ENCODE results near the gene GCA.

The GCA gene

DNA sequence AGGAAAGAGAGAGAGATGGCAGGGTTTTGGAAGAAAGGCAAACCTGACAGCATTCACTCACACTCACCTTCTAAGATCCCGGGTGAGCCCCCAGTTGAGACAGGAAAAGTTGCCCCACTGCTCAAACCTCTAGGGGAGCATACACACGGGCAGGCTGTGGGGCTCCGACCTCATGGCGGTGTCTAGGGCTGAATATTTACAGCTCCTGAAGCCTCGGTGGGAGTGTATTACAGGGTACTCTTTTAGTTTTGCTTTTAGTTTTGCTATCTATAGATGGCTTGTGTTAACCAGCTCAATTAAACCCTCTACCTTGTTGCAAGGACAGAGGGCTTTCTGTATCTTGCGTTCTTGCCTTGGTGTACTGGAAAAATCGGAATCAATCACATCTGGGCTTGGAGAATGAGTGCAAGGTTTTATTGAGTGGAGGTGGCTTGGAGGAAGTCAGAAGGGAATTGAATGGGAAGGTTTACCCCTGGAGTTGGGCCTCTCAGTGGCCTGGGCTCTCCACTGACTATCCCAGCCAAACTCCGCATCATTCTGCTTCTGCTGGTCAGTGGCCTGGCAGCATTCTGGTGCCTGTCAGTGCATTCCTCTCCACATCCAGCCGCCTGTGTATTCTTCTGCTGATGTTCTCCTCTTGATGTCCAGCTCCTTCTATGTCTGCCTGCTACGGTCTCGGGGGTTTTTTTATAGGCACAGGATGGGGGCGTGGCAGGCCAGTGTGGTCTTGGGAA lies 15.3 kb upstream of the GCA start:
- DNase-seq (ENCODE audit: low spot score): no peak

DNA sequence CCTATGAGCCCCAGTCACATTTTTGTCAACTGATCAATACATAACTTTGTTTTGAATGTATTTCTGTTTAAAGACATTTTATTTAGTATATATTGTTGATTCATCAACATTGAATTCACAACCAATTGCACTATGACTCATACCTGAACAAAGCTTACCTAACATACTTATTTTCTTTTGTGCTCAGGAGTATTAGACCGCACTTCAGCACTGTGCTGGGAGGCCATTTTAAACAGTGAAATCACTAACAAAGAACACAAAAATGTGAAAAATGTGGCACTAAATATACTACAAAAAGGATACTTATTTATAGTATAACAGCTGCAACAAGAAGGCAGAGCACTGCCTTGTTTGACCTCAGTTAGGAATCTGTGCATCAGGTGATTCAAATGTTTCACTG lies 13.1 kb upstream of the GCA start:
- no peak for DNase-seq (ENCODE audit: low spot score)

DNA sequence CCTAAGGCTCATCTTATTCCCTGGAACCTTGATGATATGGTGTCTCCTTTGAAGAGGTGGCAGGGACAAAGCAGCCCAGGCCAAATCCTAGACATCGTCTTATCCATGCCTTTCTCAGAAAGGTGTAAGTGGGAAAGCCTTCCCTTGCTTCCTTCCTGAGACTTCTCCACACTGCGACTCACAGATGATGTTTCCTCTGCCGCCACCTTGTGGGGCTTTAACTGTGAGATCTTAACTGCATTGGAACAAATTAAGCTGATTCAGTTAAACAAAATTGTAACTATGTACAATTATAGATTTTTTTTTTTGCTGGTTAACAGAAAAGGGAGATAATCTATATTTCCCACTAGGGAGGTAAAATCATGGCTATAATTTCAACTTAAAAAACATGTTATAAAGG lies 10.0 kb upstream of the GCA start:
- peak; percentile 63 for DNase-seq (ENCODE audit: low spot score)

GRCh38 chr2:162337868-162338267 lies 6.1 kb upstream of the GCA start:
- no peak for DNase-seq (ENCODE audit: low spot score)

DNA sequence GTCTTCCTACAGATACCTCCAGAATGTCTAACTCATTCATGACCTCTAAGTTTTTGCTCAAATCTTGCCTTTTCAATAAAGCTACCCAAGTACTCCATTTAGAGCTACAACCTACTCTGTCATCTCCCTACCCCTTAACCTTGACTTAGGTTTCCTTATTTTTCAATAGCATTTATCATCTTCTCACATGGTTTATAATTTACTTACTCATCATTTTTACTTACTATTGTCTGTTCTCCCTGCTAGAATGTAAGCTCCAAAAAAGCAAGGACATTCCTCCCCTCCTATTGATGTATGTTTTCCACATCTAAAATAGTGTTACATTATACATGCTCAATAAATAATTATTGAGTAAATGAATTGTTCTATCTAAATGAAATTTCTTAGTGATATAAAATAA lies 3.1 kb upstream of the GCA start:
- DNase-seq (ENCODE audit: low spot score): no peak

- DNase-seq (ENCODE audit: low spot score): no peak
Observed at GRCh38 chr2:162342321-162342720, 1.6 kb upstream of the GCA start.

- no peak for DNase-seq (ENCODE audit: low spot score)
Observed at GRCh38 chr2:162342841-162343240, 1.1 kb upstream of the GCA start.

DNA sequence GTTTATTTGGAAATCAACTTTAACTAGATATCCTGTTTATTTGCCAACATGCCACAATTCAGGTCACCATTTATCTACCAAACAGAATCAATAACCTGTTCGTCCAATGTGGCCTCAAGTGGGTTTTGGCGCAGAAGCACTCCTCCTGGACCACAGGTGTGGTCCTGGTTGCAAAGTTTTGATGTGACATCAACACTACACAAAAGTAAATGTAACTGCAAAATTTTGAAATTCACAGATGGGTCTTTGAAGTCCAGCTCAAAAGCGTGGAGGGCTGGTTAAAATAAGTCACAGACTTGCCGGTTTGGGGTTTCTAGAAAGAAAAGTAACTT lies 474 bp upstream of the GCA start:
- no peak for DNase-seq (ENCODE audit: low spot score)

DNA sequence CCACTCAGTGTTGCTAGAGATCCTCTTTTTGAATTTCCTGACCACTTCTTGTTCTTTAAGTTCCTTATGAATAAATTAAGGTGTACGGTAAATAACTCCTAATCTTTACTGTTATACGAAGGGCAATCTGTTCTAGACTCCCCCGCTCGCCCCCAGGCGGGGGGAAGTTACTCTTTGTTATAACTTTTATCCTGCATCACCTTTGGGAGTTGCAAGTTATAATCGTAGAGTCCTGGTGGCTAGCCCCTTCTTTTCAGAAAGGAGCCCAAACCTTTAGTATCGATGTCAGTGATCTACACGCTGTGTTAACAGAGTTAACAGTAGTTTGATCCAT lies 652 bp downstream of the GCA start:
- DNase-seq (ENCODE audit: low spot score): no peak

GRCh38 chr2:162365392-162365791 lies 21.5 kb downstream of the GCA start:
- DNase-seq (ENCODE audit: low spot score): no peak

- DNase-seq (ENCODE audit: low spot score): no peak
Observed at GRCh38 chr2:162368494-162368893, 24.6 kb downstream of the GCA start.

DNA sequence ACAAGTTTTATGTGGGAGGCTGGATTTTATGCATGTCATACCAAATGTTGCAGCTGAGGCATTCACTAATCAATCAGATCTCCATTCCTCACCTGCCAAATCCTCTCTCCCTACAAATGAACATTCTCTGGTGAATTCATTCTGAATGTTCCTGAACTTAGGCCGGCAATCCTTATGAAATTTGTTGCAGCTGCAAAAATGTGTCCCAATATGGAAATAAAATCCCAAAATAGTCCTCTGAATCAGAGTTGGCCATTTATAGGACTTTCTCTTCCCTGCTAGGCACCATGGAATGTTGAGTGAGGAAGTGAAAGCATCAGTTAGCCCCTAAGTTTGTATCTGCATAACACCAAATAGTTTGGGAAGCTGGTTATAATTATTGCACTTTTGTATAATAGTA lies 25.6 kb downstream of the GCA start:
- no peak for DNase-seq (ENCODE audit: low spot score)

DNA sequence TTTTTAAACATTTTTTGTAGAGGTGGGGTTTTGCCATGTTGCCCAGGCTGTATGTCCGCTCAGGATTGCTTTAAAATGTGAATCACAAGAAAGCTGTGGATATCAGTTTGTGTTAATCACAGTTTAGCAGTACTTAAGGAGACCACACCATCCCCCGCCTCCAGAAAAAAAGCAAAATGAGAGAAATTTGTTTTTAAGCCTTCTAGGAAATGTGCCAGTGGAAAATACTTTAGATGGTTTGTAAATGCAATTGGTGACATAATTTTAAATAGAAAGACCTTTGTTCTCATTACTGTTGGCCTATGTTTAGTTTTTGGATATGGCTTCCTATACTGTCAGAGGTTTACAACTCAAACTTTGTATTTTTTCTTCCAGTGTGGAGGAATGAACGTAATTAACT lies 27.0 kb downstream of the GCA start:
- no peak for DNase-seq (ENCODE audit: low spot score)

DNA sequence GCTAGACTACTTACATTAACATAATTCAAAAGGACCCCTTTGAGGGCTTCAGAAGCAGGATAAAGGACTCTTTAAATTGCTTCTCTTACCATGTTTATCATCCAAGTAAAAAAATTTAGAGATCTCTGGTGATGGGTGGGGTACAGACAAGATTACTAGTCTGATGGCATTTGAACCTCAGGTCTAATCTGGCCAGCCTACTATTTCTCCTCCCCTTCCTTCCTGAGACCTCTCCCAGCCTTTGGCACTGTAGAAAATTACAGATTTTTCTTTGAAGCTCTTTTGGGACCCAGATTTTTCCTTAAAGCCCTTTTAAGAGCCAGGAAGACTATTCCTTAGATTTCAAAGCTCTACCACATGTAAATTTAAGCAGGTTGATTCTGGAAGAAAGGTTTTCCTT lies 28.9 kb downstream of the GCA start:
- no peak for DNase-seq (ENCODE audit: low spot score)

- no peak for DNase-seq (ENCODE audit: low spot score)
Observed at GRCh38 chr2:162379719-162380580, 36.0 kb downstream of the GCA start.

DNA sequence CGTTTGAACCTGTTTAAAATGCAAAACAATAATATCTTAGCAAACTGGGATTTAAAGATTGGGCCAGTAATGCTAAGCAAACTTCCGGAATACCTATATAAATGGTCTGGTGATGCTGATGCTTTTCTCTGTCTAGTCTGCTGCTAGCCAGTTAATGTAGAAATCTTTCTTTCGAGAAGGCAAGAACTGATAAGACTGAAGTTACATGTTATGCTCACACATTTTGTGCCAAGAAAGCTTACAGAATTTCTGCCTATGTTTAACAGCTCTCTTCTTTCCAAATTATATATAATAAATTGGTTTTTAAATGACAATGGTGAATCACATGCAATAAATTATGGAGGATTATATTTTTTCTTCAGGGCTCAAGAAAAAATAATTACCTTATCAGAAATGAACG lies 37.9 kb downstream of the GCA start:
- no peak for DNase-seq (ENCODE audit: low spot score)

GRCh38 chr2:162382278-162382677 lies 38.3 kb downstream of the GCA start:
- no peak for DNase-seq (ENCODE audit: low spot score)

- no peak for DNase-seq (ENCODE audit: low spot score)
Observed at GRCh38 chr2:162385536-162385935, 41.6 kb downstream of the GCA start.

DNA sequence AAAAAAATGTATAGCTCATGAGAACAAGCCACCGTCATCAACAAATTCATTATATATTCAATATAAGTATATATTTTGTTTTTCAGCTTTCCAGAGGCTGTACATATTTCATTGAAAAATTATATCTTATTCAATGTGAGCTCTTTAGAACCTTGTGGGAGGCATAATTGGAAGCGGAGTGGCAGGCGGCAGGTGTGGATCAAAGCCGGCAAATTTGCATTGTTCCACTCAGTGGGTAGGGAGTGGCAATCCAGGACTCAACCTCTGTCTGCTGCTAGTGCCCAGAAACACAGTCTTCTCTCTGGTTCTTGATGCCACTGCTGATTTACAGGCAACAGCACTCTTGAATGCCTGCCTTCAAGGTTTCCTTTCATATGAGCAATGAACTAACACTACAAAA lies 46.9 kb downstream of the GCA start:
- DNase-seq (ENCODE audit: low spot score): no peak

- no peak for DNase-seq (ENCODE audit: low spot score)
Observed at GRCh38 chr2:162400336-162400735, 56.4 kb downstream of the GCA start.

GRCh38 chr2:162401871-162402270 lies 57.9 kb downstream of the GCA start:
- no peak for DNase-seq (ENCODE audit: low spot score)

GRCh38 chr2:162403884-162404283 lies 60.0 kb downstream of the GCA start:
- no peak for DNase-seq (ENCODE audit: low spot score)
